Bone marrow (tissue), 2 donors: ENCODE results near the gene PLEKHH3.
A peak's percentile ranks its signal among the peaks of the same experiment; 100 is the strongest.

Experiments
- DNase-seq, 2 donors: peaks; one replicate each; lab custom pipeline; 2025; lab: John Stamatoyannopoulos, UW

PLEKHH3 gene

GRCh38 chr17:42685831-42686230 is 9.0 kb upstream of the PLEKHH3 start:
- no peak for DNase-seq

DNA sequence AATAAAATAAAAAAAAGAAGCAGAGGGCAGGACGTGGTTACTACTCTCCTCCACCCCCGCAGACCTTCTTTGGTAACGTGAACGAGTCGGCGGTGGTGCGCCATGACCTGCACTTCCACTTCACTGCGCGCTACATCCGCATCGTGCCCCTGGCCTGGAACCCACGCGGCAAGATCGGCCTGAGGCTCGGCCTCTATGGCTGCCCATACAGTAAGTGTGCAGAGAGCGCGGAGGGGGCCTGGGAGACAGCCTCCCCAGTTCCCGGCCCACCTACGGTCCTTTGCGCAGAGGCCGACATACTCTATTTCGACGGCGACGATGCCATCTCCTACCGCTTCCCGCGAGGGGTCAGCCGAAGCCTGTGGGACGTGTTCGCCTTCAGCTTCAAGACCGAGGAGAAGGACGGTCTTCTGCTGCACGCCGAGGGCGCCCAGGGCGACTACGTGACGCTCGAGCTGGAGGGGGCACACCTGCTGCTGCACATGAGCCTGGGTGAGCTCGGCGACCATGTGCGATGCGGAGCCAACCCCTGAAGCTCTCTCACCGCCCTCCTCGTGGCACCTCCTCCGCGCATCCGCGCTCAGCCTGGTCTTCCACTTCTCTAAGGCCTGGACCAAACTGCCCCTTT is 8.2 kb upstream of the PLEKHH3 start:
- DNase-seq, result no peak

DNA sequence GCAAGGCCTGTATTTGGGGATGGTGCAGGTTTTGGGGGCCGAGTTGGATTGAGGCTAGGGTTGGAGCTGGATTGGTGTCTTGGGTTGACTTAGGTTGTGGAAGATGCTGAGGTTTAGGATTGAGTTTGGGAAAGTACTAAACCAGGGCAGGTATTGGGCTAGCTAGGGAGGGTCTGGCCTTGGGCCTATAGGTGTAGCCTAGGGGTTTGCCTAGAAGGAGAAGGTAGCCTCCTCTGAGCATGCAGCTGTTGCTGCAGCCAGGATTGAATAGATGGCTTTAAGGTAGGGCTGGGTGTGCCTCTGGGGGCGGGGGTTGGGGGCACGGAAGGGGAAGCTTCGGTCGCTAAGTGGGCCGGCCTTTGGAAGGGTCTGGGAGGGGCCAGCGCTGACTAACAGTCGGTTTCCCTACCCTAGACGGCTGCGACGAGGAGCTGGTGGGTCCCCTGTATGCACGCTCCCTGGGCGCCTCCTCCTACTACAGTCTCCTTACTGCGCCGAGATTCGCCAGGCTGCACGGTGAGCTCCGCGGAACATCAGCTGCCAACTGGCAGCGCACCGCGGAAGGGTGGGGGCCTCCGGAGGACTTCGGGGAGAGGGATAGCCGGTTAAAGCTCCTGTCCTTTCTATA is 6.7 kb upstream of the PLEKHH3 start:
- DNase-seq, result no peak

DNA sequence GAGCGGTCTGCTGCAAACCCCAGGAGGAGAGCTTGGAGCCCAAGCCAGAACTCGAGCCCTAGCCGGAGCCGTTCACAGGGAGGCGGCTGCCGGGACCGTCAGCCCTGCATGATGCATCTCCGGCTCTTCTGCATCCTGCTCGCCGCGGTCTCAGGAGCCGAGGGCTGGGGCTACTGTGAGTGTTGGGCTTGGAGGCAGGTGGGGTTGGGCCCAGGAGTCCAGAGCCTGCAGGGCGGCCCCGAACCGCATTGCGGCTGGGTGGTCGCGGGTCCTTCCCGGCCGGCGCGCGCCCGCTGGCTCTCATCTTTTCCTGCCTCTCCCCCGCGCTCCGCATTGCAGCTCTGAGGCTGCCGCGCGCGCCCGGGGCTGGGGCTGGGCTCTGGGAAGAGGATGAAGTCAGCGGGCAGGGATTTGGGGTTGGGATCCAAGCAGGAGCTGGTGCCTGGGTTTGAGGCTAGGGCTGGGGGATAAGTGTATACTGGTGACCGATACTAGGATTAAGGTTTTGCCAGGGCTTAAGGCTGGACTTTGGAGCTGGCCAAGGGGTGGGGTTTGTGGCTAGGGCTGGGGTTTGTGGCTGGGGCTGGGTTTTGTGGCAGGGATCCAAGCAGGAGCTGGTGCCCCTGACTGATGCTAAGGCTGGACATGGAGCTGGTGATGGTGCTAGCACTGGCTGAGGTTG is 6.1 kb upstream of the PLEKHH3 start:
- no peak for DNase-seq

- DNase-seq, result peak in 1 of 2 donors; percentile 28
Observed at GRCh38 chr17:42681976-42682721, 5.4 kb upstream of the PLEKHH3 start, which contains the start of gene CNTNAP1. Gene CNTNAP1, plus strand, starts transcription at chr17:42682531. Its CDS starts 299 bp downstream, at chr17:42682830.

DNA sequence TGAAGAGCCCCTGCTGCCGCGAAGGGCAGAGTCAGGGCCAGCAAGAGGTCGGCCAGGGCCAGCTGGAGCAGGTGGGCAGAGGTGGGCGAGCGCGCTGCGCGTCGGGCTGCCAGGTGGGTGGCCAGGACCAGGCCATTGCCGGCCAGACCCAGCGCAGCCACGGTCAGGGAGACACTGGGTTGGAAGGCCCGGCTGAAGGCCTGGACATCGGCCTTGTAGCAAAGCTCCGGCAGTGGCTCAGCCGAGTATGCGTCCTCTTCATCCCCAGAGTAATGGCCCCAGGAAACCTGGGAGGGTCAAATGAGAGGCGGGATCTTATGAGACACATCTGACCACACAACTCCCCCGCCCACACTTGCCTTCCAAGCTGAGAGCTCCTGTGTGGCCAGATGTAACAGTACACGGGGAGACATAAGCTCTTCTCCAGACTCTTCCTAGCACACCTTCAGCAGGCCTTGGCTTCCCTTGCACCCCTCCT is 3.6 kb upstream of the PLEKHH3 start:
- no peak for DNase-seq

GRCh38 chr17:42679492-42680330 is 2.9 kb upstream of the PLEKHH3 start:
- peak; percentile 51 to 75 for DNase-seq

GRCh38 chr17:42678951-42679491 is 2.2 kb upstream of the PLEKHH3 start:
- no peak for DNase-seq

DNA sequence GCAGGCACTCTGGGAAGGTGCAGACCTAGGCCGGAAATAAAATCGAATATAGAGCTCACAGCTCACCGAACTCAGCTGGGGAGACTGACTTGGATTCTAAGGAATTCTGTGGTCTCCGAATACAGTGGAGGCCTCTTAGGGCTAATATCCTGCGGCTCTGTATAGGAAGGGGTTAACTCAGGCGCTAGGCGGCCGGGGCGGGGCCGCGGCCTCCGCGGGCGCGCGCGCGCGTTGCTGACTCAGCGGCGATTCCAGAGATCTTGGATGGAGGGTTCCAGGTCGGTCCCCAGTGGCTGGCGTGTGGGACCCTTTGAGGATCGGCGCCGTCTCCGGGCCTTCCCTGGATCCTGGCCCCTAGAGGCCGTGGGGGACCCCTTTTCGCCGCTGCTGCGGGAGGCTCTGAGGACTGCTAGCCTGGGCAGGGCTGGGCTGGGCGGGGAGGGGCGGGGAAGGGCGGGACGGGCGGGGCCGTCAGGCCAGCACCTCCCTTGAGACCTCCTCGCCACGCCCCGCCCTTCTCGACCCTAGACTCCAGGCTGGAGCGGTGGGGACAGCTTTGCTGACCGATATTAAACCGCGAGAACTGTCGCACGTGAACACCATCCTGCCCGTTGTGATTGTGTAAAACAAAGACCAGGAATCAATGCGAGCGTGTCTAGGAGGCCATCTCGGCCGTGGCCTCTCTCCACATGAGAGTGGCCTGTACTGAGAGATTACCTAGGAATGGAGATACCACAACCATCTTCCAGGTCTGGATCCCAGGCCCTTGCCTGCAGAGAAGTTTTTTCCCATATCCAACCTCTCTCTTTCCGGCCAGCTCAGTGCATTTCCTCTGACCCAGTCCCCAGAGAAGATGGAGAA is 1.4 kb upstream of the PLEKHH3 start:
- DNase-seq, result peak; percentile 25 to 76

DNA sequence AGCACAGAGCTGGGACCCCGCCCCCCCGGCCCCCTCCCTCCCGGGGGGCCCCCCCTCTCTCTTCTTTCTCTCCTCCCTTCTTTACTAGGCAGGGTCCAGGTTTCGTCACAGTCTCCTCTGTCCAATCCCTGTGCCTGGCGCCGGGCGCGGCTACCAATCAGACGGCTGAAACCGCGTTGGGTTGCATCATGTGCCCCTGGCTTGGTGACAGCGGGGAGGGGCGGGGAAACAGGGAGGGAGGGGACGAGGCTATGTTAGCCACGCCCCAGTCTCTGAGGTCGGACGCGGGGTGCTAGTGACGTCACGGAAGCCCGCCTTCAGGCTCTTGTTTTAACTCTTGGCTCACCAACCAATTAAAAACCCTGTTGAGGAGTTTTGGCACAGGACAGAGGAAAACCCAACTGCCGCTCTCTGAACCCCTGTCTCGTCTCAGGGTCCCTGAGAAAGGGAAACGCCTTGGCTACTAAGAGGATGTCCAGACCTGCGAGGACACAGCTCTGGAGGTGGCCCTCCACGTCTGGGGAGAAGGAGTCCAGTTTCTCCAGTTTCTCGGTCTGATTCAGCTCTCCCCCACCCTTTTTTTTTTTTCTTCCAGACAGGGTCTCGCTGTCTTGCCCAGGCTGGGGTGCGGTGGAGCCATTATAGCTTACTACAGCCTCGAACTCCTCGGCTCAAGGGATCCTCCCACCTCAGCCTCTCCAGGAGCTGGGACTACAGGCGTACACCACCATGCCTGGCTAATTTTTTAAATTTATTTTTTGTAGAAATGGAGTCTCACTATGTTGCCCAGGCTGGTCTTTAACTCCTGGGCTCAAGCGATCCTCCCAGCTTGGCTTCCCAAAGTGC is 441 bp upstream of the PLEKHH3 start:
- peak; percentile 95 for DNase-seq

DNA sequence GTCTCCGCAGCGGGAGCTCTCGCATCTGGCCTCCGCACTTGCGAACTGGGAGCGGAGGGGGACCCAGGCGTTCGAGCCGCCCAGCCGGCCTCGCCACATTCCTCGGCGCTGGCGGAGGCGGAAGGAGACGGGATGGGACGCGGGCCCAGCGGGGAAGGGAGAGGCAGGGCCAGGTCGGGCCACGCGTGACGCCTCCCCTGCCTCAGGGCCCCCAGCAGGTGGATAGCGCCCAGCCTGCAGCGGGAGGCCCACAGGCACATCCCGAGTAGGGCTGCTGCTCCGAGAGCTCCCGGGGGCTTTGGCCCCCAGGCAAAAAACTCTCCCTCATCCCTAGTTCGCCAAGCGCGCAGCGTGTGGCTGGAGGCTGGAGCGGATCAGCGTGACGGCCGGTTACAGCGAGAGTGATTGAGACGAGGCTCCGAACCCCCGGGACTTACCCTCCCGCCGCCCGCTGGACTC is 800 bp downstream of the PLEKHH3 start:
- no peak for DNase-seq

GRCh38 chr17:42675348-42675964 is 1.3 kb downstream of the PLEKHH3 start:
- DNase-seq, result no peak

DNA sequence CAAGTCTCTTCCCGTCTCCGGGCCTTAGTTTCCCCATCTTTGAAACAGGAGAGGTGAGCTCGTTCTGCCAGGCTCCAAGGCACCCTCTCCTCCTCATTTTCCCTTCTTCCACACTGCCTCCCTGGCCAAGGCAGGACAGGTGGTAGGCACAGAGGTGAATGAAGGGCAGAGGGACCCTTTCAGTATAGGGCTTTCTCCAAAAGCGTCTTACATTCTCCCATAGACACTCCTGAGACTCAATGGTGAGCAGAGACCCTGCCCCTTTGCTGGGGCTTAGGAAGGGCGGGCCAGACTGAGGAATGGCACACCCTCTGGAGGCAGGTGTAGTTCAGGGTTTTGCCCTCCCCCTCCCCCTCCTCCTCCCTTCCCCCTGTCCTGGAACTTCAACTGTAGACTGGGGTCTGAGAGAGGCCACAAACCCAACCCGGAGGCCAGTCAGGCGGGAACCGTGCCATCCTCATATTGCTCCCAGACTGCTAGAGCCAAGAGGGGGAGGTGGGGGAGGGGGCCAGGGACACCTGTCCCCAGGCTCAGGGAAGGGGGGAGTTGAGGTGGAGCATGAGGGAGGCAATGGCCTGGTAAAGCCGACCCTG is 1.9 kb downstream of the PLEKHH3 start:
- no peak for DNase-seq

GRCh38 chr17:42673885-42674754 is 2.7 kb downstream of the PLEKHH3 start:
- DNase-seq, result peak in 1 of 2 donors; percentile 45

GRCh38 chr17:42673266-42673884 is 3.4 kb downstream of the PLEKHH3 start:
- no peak for DNase-seq

GRCh38 chr17:42672038-42672437 is 4.8 kb downstream of the PLEKHH3 start:
- DNase-seq, result no peak
